HCT116 (cell line): ENCODE measurements around the gene FSIP1. TPM values are rescaled to one million over a fixed set of nuclear protein-coding genes. Genes with fewer than 3 reads are reported as not detected.

ENCODE experiments used
- ATAC-seq: fragments of 200-7000 bp; cut with Tn5 transposase; 2 replicates; pipeline ENCODE4 v1.9.1; 2020; ENCODE audit warnings: mild to moderate bottlenecking, moderate library complexity
- BruUV-seq: library from RNA; stranded (reverse); fragments of 400-500 nt; replicated peaks from 2 replicates; lab custom pipeline; 2021; lab: Mats Ljungman, UMichigan
- CTCF ChIA-PET: fragments of 300-600 bp; sonication (Branson Sonifier 250); formaldehyde crosslinking; loops from one replicate; lab custom pipeline; 2021; ENCODE audit warnings: antibody characterized with exemption; lab: Charles Lee
- POLR2A ChIA-PET: fragments of 300-600, 350-600 bp; sonication (Branson Sonifier 250); formaldehyde crosslinking; loops from one replicate; lab custom pipeline; 2021; ENCODE audit warnings: antibody characterized with exemption; lab: Charles Lee
- RAD21 ChIA-PET, 2 experiments: fragments of 300-600 bp; sonication (Branson Sonifier 250); formaldehyde crosslinking; loops; one replicate each; lab custom pipeline; 2023; ENCODE audit warnings: low total read pairs in 2 of 2; ENCODE audit not compliant: uncharacterized antibody in 2 of 2, unreplicated experiment in 2 of 2, low non-redundant PET in 1 of 2; lab: Charles Lee
- DNase-seq: peaks from one replicate; pipeline ENCODE4 v3.0.0-alpha.2; 2010; ENCODE audit warnings: low read depth, low spot score
- H2AFZ ChIP-seq: fragments of 200-600 bp; shearing (Covaris generic), sonication (generic); 2 replicates; pipeline ENCODE4 v1.6.1; 2017; ENCODE audit warnings: low read depth, mixed run types, mixed read lengths, antibody characterized with exemption, low read length; ENCODE audit not compliant: poor library complexity, severe bottlenecking
- H3K27ac ChIP-seq: 2 replicates; pipeline ENCODE4 v1.5.1; 2012; ENCODE audit warnings: low read depth, low read length
- H3K27me3 ChIP-seq: fragments of 200-600 bp; sonication (generic); 2 replicates; pipeline ENCODE4 v1.6.1; 2016; ENCODE audit warnings: mixed run types, low read length, mixed read lengths; ENCODE audit not compliant: insufficient read depth
- H3K36me3 ChIP-seq, 2 experiments: fragments of 200-500 bp in 1 of 2; fragments of 200-600 bp in 1 of 2; sonication (Bioruptor generic) in 1 of 2; sonication (generic) in 1 of 2; 2 replicates each; pipeline versions ENCODE4 v1.5.1 to v1.6.1; 2014 to 2016; ENCODE audit warnings: low read length in 2 of 2, inconsistent platforms in 1 of 2, mixed read lengths in 1 of 2, mixed run types in 1 of 2; ENCODE audit not compliant: insufficient read depth in 2 of 2, control insufficient read depth in 1 of 2
- H3K4me1 ChIP-seq, 2 experiments: fragments of 200-600 bp in 1 of 2; sonication (generic) in 1 of 2; 2 replicates each; pipeline versions ENCODE4 v1.5.1 to v1.6.1; 2012 to 2017; ENCODE audit warnings: low read length in 2 of 2, inconsistent platforms in 1 of 2, mild to moderate bottlenecking in 1 of 2, mixed read lengths in 1 of 2, mixed run types in 1 of 2, moderate library complexity in 1 of 2; ENCODE audit not compliant: insufficient read depth in 2 of 2, control insufficient read depth in 1 of 2
- H3K4me2 ChIP-seq: fragments of 200-600 bp; sonication (generic); 2 replicates; pipeline ENCODE4 v1.6.1; 2017; ENCODE audit warnings: mixed run types, low read length, mixed read lengths
- H3K4me3 ChIP-seq, 2 experiments: fragments of 200-600 bp in 1 of 2; sonication (generic) in 1 of 2; replicated peaks in 1 of 2; 2 replicates each; pipeline ENCODE4 v1.5.1; 2011 to 2016; ENCODE audit warnings: low read length in 2 of 2, control low read depth in 1 of 2, low read depth in 1 of 2, mild to moderate bottlenecking in 1 of 2, mixed read lengths in 1 of 2, mixed run types in 1 of 2
- H3K79me2 ChIP-seq: fragments of 200-600 bp; sonication (generic); 2 replicates; pipeline ENCODE4 v1.6.1; 2017; ENCODE audit warnings: mild to moderate bottlenecking, mixed run types, low read length, moderate library complexity, mixed read lengths; ENCODE audit not compliant: insufficient read depth
- H3K9ac ChIP-seq: fragments of 200-600 bp; sonication (generic); 2 replicates; pipeline ENCODE4 v1.6.1; 2016; ENCODE audit warnings: low read length, mixed read lengths
- H3K9me2 ChIP-seq: fragments of 200-600 bp; sonication (generic), shearing (Covaris generic); 2 replicates; pipeline ENCODE4 v1.6.1; 2017; ENCODE audit warnings: mixed run types, mild to moderate bottlenecking, moderate library complexity; ENCODE audit not compliant: insufficient read depth
- H3K9me3 ChIP-seq, 2 experiments: fragments of 200-500 bp in 1 of 2; fragments of 200-600 bp in 1 of 2; sonication (Bioruptor generic) in 1 of 2; sonication (generic) in 1 of 2; 2 replicates each; pipeline ENCODE4 v1.6.1; 2014 to 2017; ENCODE audit warnings: low read length in 2 of 2, mixed read lengths in 2 of 2, inconsistent platforms in 1 of 2, low read depth in 1 of 2, mild to moderate bottlenecking in 1 of 2, mixed run types in 1 of 2, moderate library complexity in 1 of 2; ENCODE audit not compliant: control insufficient read depth in 1 of 2, insufficient read depth in 1 of 2
- H4K20me1 ChIP-seq: fragments of 200-600 bp; sonication (generic), shearing (Covaris generic); 2 replicates; pipeline ENCODE4 v1.6.1; 2017; ENCODE audit warnings: mixed run types, mild to moderate bottlenecking, moderate library complexity; ENCODE audit not compliant: insufficient read depth
- EGR1 ChIP-seq: IDR thresholded peaks from 2 replicates; pipeline ENCODE4 v1.6.1; 2012; ENCODE audit warnings: low read depth
- ELF1 ChIP-seq: IDR thresholded peaks from 2 replicates; pipeline ENCODE4 v1.6.1; 2012; ENCODE audit warnings: low read depth, borderline replicate concordance
- EZH2phosphoT487 ChIP-seq: fragments of 200-600 bp; IDR thresholded peaks from 2 replicates; pipeline ENCODE4 v1.6.1; 2018; ENCODE audit warnings: antibody characterized with exemption, borderline replicate concordance
- POLR2A ChIP-seq: IDR thresholded peaks from 2 replicates; pipeline ENCODE4 v1.7.0; 2011; ENCODE audit warnings: borderline replicate concordance; ENCODE audit not compliant: insufficient read depth, insufficient read length; ENCODE audit errors: extremely low read depth
- POLR2AphosphoS5 ChIP-seq: IDR thresholded peaks from 2 replicates; pipeline ENCODE4 v1.6.1; 2011; ENCODE audit warnings: mild to moderate bottlenecking, low read depth, low read length, moderate library complexity
- RAD21 ChIP-seq: IDR thresholded peaks from 2 replicates; pipeline ENCODE4 v1.6.1; 2012; ENCODE audit warnings: low read depth, mild to moderate bottlenecking
- SP1 ChIP-seq: IDR thresholded peaks from 2 replicates; pipeline ENCODE4 v1.6.1; 2012; ENCODE audit warnings: low read depth
- SRF ChIP-seq: IDR thresholded peaks from 2 replicates; pipeline ENCODE4 v1.6.1; 2012; ENCODE audit warnings: low read depth
- TCF7L2 ChIP-seq: IDR thresholded peaks from 2 replicates; pipeline ENCODE4 v1.7.0; 2011; ENCODE audit warnings: borderline replicate concordance, inconsistent platforms; ENCODE audit not compliant: insufficient read depth, insufficient read length; ENCODE audit errors: extremely low read depth
- YY1 ChIP-seq: IDR thresholded peaks from 2 replicates; pipeline ENCODE4 v1.6.1; 2011; ENCODE audit warnings: low read length, low read depth, moderate library complexity, mild to moderate bottlenecking; ENCODE audit not compliant: insufficient replicate concordance; ENCODE audit errors: extremely low read depth
- intact Hi-C: fragments of 100-400 bp; cut with micrococcal nuclease; formaldehyde crosslinking; loops from 2 replicates; pipeline ENCODE4 v1.10.0; 2022
- total RNA-seq: library from RNA; stranded (reverse); gene quantifications from one replicate; pipeline ENCODE4 v1.2.1, GENCODE V29; 2021; ENCODE audit not compliant: unreplicated experiment
- TF ChIP-seq, protein P1 (sequence below): IDR thresholded peaks from 2 replicates; pipeline ENCODE4 v1.6.1; 2012; ENCODE audit warnings: low read depth
- TF ChIP-seq, protein P2 (sequence below): IDR thresholded peaks from 2 replicates; pipeline ENCODE4 v1.6.1; 2011; ENCODE audit warnings: mild to moderate bottlenecking, low read length, moderate library complexity; ENCODE audit not compliant: insufficient replicate concordance; ENCODE audit errors: extremely low read depth
- TF ChIP-seq, protein P3 (sequence below): IDR thresholded peaks from 2 replicates; pipeline ENCODE4 v1.6.1; 2012
- TF ChIP-seq, protein P4 (sequence below): IDR thresholded peaks from 2 replicates; pipeline ENCODE4 v1.6.1; 2012
- TF ChIP-seq, protein P5 (sequence below), 3 experiments: fragments of 200-600 bp in 1 of 3; sonication (generic) in 1 of 3; IDR thresholded peaks in 2 of 3; conservative IDR thresholded peaks in 1 of 3; 2 replicates each; pipeline ENCODE4 v1.5.1; 2012 to 2017; ENCODE audit warnings: low read depth in 2 of 3, low read length in 2 of 3, antibody characterized with exemption in 1 of 3, borderline replicate concordance in 1 of 3, control low read depth in 1 of 3, mild to moderate bottlenecking in 1 of 3, mixed read lengths in 1 of 3, mixed run types in 1 of 3, moderate library complexity in 1 of 3; ENCODE audit not compliant: insufficient read depth in 1 of 3

FSIP1 gene
- total RNA-seq, 1 experiment from 2014 or later: 0.42 TPM

DNA sequence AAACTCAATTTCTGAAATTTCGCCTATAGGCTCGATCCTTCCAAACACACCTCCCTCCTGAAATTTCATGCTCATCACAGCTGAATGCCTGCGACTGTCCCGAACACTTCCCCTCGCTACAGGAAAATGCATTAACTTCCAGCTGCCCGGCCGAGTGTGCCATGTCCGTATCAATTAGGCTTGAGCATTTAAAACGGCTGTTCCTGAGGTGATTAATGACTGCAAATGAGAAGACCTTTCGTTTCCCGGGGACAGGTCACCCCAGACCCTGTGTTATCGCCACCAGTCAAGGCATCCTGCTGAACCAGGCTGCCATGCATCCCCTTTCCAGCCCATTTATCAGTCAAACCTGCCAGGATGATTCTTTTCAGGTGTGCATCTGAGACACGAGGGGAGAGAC is 138.5 kb downstream of the FSIP1 start:
- ATAC-seq (no peak), DNase-seq (no peak)
- Histone ChIP-seq H3K4me3 (no peak overlapping the region), H3K79me2 (no peaks in the 10 kb centered on the region), H3K4me1 (peaks cover 16 to 21% of the 10 kb centered on the region in 2 experiments), H3K9ac (no peak overlapping the region), H3K9me3 (no peaks in the 10 kb centered on the region), H3K4me2 (no peak overlapping the region), H4K20me1 (no peaks in the 10 kb centered on the region), H2AFZ (no peak overlapping the region), H3K36me3 (no peaks in the 10 kb centered on the region), H3K27ac (no peak overlapping the region), H3K9me2 (no peaks in the 10 kb centered on the region), H3K27me3 (no peaks in the 10 kb centered on the region)
- ChIA-PET CTCF (no interaction called here), POLR2A (no interaction called here), RAD21 (no interaction called here)
- TF ChIP-seq SP1: no peak
- TF ChIP-seq, protein P1, sequence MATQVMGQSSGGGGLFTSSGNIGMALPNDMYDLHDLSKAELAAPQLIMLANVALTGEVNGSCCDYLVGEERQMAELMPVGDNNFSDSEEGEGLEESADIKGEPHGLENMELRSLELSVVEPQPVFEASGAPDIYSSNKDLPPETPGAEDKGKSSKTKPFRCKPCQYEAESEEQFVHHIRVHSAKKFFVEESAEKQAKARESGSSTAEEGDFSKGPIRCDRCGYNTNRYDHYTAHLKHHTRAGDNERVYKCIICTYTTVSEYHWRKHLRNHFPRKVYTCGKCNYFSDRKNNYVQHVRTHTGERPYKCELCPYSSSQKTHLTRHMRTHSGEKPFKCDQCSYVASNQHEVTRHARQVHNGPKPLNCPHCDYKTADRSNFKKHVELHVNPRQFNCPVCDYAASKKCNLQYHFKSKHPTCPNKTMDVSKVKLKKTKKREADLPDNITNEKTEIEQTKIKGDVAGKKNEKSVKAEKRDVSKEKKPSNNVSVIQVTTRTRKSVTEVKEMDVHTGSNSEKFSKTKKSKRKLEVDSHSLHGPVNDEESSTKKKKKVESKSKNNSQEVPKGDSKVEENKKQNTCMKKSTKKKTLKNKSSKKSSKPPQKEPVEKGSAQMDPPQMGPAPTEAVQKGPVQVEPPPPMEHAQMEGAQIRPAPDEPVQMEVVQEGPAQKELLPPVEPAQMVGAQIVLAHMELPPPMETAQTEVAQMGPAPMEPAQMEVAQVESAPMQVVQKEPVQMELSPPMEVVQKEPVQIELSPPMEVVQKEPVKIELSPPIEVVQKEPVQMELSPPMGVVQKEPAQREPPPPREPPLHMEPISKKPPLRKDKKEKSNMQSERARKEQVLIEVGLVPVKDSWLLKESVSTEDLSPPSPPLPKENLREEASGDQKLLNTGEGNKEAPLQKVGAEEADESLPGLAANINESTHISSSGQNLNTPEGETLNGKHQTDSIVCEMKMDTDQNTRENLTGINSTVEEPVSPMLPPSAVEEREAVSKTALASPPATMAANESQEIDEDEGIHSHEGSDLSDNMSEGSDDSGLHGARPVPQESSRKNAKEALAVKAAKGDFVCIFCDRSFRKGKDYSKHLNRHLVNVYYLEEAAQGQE: no peak
- TF ChIP-seq TCF7L2: no peak
- TF ChIP-seq EGR1: no peak
- TF ChIP-seq, protein P2, sequence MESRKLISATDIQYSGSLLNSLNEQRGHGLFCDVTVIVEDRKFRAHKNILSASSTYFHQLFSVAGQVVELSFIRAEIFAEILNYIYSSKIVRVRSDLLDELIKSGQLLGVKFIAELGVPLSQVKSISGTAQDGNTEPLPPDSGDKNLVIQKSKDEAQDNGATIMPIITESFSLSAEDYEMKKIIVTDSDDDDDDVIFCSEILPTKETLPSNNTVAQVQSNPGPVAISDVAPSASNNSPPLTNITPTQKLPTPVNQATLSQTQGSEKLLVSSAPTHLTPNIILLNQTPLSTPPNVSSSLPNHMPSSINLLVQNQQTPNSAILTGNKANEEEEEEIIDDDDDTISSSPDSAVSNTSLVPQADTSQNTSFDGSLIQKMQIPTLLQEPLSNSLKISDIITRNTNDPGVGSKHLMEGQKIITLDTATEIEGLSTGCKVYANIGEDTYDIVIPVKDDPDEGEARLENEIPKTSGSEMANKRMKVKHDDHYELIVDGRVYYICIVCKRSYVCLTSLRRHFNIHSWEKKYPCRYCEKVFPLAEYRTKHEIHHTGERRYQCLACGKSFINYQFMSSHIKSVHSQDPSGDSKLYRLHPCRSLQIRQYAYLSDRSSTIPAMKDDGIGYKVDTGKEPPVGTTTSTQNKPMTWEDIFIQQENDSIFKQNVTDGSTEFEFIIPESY: no peak
- TF ChIP-seq, protein P3, sequence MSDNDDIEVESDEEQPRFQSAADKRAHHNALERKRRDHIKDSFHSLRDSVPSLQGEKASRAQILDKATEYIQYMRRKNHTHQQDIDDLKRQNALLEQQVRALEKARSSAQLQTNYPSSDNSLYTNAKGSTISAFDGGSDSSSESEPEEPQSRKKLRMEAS: no peak
- no peak for TF ChIP-seq ELF1
- TF ChIP-seq, protein P4, sequence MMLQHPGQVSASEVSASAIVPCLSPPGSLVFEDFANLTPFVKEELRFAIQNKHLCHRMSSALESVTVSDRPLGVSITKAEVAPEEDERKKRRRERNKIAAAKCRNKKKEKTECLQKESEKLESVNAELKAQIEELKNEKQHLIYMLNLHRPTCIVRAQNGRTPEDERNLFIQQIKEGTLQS: no peak
- no peak for TF ChIP-seq YY1
- no peak for TF ChIP-seq RAD21
- TF ChIP-seq POLR2A: no peak
- TF ChIP-seq POLR2AphosphoS5: no peak
- TF ChIP-seq, protein P5, sequence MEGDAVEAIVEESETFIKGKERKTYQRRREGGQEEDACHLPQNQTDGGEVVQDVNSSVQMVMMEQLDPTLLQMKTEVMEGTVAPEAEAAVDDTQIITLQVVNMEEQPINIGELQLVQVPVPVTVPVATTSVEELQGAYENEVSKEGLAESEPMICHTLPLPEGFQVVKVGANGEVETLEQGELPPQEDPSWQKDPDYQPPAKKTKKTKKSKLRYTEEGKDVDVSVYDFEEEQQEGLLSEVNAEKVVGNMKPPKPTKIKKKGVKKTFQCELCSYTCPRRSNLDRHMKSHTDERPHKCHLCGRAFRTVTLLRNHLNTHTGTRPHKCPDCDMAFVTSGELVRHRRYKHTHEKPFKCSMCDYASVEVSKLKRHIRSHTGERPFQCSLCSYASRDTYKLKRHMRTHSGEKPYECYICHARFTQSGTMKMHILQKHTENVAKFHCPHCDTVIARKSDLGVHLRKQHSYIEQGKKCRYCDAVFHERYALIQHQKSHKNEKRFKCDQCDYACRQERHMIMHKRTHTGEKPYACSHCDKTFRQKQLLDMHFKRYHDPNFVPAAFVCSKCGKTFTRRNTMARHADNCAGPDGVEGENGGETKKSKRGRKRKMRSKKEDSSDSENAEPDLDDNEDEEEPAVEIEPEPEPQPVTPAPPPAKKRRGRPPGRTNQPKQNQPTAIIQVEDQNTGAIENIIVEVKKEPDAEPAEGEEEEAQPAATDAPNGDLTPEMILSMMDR (IDR thresholded peaks at IDR 0.05 in 2 of 3, conservative IDR thresholded peaks at IDR 0.05 in 1 of 3; ENCODE audit: borderline replicate concordance in 1 of 3, insufficient read depth in 1 of 3, low read depth in 2 of 3, low read length in 2 of 3): no peak
- no peak for TF ChIP-seq SRF
- no peak for TF ChIP-seq EZH2phosphoT487
- no TSS peak for BruUV-seq
- intact Hi-C loops: no loop called here
